SK-N-SH treated with all-trans-retinoic acid at 6 μM for 48 hours (cell line): Measurements from ENCODE around the gene VPS37C.

Experiments
- ATAC-seq: fragments of 200-7000 bp; cut with Tn5 transposase; 3 replicates; pipeline ENCODE4 v1.9.1; 2020; ENCODE audit warnings: mild to moderate bottlenecking, moderate library complexity
- ARNTL ChIP-seq: fragments of 450-650 bp; formaldehyde crosslinking; IDR thresholded peaks from 2 replicates; pipeline ENCODE4 v1.5.0; 2020; ENCODE audit warnings: low read depth, mild to moderate bottlenecking, moderate library complexity, borderline replicate concordance
- BACH2 ChIP-seq: fragments of 250-450 bp; sonication (Bioruptor Pico); IDR thresholded peaks from 2 replicates; pipeline ENCODE4 v1.9.0; 2021; ENCODE audit warnings: mild to moderate bottlenecking, borderline replicate concordance
- CREB5 ChIP-seq: fragments of 250-450 bp; sonication (Bioruptor Pico); IDR thresholded peaks from 2 replicates; pipeline ENCODE4 v1.5.1; 2020; ENCODE audit warnings: low read depth, mild to moderate bottlenecking, moderate library complexity
- CSDC2 ChIP-seq: fragments of 250-450 bp; sonication (Bioruptor Pico); IDR thresholded peaks from 2 replicates; pipeline ENCODE4 v1.5.0; 2020; ENCODE audit warnings: mild to moderate bottlenecking, moderate library complexity
- CSRNP3 ChIP-seq: fragments of 250-450 bp; sonication (Bioruptor Pico); IDR thresholded peaks from 2 replicates; pipeline ENCODE4 v1.5.1; 2021; ENCODE audit warnings: mild to moderate bottlenecking, moderate library complexity
- ESRRG ChIP-seq: fragments of 250-450 bp; sonication (Bioruptor Pico); IDR thresholded peaks from 2 replicates; pipeline ENCODE4 v1.6.1; 2021; ENCODE audit warnings: mild to moderate bottlenecking
- GLIS3 ChIP-seq: fragments of 250-450 bp; sonication (Bioruptor Pico); IDR thresholded peaks from 2 replicates; pipeline ENCODE4 v1.5.0; 2020; ENCODE audit warnings: mild to moderate bottlenecking, moderate library complexity
- ISL1 ChIP-seq: fragments of 250-450 bp; sonication (Bioruptor Pico); IDR thresholded peaks from 2 replicates; pipeline ENCODE4 v2.1.2; 2022; ENCODE audit warnings: mild to moderate bottlenecking, moderate library complexity
- OSR1 ChIP-seq: fragments of 250-450 bp; sonication (Bioruptor Pico); IDR thresholded peaks from 2 replicates; pipeline ENCODE4 v1.8.0; 2022; ENCODE audit warnings: moderate library complexity, mild to moderate bottlenecking, inconsistent platforms
- PATZ1 ChIP-seq: fragments of 250-450 bp; sonication (Bioruptor Pico); IDR thresholded peaks from 2 replicates; pipeline ENCODE4 v1.8.0; 2020; ENCODE audit warnings: mild to moderate bottlenecking, moderate library complexity, borderline replicate concordance
- POU6F1 ChIP-seq: fragments of 250-450 bp; sonication (Bioruptor Pico); IDR thresholded peaks from 2 replicates; pipeline ENCODE4 v1.8.0; 2021; ENCODE audit warnings: low read depth, mild to moderate bottlenecking, moderate library complexity, borderline replicate concordance
- RARB ChIP-seq: fragments of 250-450 bp; sonication (Bioruptor Pico); IDR thresholded peaks from 2 replicates; pipeline ENCODE4 v1.8.0; 2021; ENCODE audit warnings: mild to moderate bottlenecking, moderate library complexity
- TCF4 ChIP-seq: fragments of 250-450 bp; sonication (Bioruptor Pico); IDR thresholded peaks from 2 replicates; pipeline ENCODE4 v1.8.0; 2021; ENCODE audit warnings: mild to moderate bottlenecking, moderate library complexity, borderline replicate concordance
- TOX ChIP-seq: fragments of 250-450 bp; sonication (Bioruptor Pico); IDR thresholded peaks from 2 replicates; pipeline ENCODE4 v1.8.0; 2021; ENCODE audit warnings: mild to moderate bottlenecking, moderate library complexity, borderline replicate concordance
- ZC3H10 ChIP-seq: fragments of 250-450 bp; sonication (Bioruptor Pico); IDR thresholded peaks from 2 replicates; pipeline ENCODE4 v1.5.1; 2021; ENCODE audit warnings: mild to moderate bottlenecking, moderate library complexity
- ZFP3 ChIP-seq: fragments of 250-450 bp; sonication (Bioruptor Pico); IDR thresholded peaks from 2 replicates; pipeline ENCODE4 v1.5.0; 2020; ENCODE audit warnings: mild to moderate bottlenecking, moderate library complexity
- ZFP30 ChIP-seq: fragments of 450-650 bp; formaldehyde crosslinking; IDR thresholded peaks from 2 replicates; pipeline ENCODE4 v1.5.0; 2022; ENCODE audit warnings: mild to moderate bottlenecking, moderate library complexity
- ZNF565 ChIP-seq: fragments of 450-650 bp; formaldehyde crosslinking; conservative IDR thresholded peaks from 2 replicates; pipeline ENCODE4 v1.5.0; 2020; ENCODE audit warnings: low read depth, mild to moderate bottlenecking, moderate library complexity
- ZNF8 ChIP-seq: fragments of 450-650 bp; formaldehyde crosslinking; IDR thresholded peaks from 2 replicates; pipeline ENCODE4 v1.5.0; 2020; ENCODE audit warnings: mild to moderate bottlenecking, moderate library complexity

Gene VPS37C

GRCh38 chr11:61120706-61121191 is 40.5 kb downstream of the VPS37C start:
- TF ChIP-seq ZC3H10 (CRISPR knock-in tag): no peak
- TF ChIP-seq RARB (CRISPR knock-in tag): no peak
- no peak for TF ChIP-seq CREB5 (CRISPR knock-in tag)
- no peak for TF ChIP-seq ZFP3 (CRISPR knock-in tag)
- TF ChIP-seq PATZ1 (CRISPR knock-in tag): no peak
- TF ChIP-seq POU6F1 (CRISPR knock-in tag): no peak
- TF ChIP-seq ESRRG (CRISPR knock-in tag): no peak
- no peak for TF ChIP-seq CSRNP3 (CRISPR knock-in tag)
- TF ChIP-seq ISL1: no peak
- TF ChIP-seq CSDC2 (CRISPR knock-in tag): no peak
- no peak for TF ChIP-seq TOX
- TF ChIP-seq ZNF565: no peak
- TF ChIP-seq, all 23 proteins: peak for 0
- ATAC-seq: peak; percentile 61

- no peak for ATAC-seq
- TF ChIP-seq ARNTL (CRISPR knock-in tag): no peak
- TF ChIP-seq ESRRG (CRISPR knock-in tag): no peak
- TF ChIP-seq TCF4 (CRISPR knock-in tag): no peak
- no peak for TF ChIP-seq ZFP30
- no peak for TF ChIP-seq ZC3H10 (CRISPR knock-in tag)
- TF ChIP-seq TOX: no peak
- no peak for TF ChIP-seq ZNF8 (CRISPR knock-in tag)
- no peak for TF ChIP-seq CSRNP3 (CRISPR knock-in tag)
- TF ChIP-seq PATZ1 (CRISPR knock-in tag): no peak
- TF ChIP-seq ZNF565: no peak
- TF ChIP-seq BACH2: no peak
Observed at GRCh38 chr11:61120099-61120705, 41.0 kb downstream of the VPS37C start.

- TF ChIP-seq CSRNP3 (CRISPR knock-in tag): no peak
- no peak for TF ChIP-seq GLIS3 (CRISPR knock-in tag)
- TF ChIP-seq RARB (CRISPR knock-in tag): no peak
- TF ChIP-seq TCF4 (CRISPR knock-in tag): no peak
- no peak for TF ChIP-seq OSR1 (CRISPR knock-in tag)
- no peak for TF ChIP-seq ZNF565
- no peak for ATAC-seq
Observed at GRCh38 chr11:61119571-61119970, 41.7 kb downstream of the VPS37C start.
